ENCODE data around the gene ASPN. TPM values are rescaled to one million over a fixed set of nuclear protein-coding genes. Genes with fewer than 3 reads are reported as not detected.

ASPN gene
- total and polyA plus RNA-seq, 2 donors (not counting 3 experiments of a cell fraction or from before 2014, with no cell fraction given), result not detected

DNA sequence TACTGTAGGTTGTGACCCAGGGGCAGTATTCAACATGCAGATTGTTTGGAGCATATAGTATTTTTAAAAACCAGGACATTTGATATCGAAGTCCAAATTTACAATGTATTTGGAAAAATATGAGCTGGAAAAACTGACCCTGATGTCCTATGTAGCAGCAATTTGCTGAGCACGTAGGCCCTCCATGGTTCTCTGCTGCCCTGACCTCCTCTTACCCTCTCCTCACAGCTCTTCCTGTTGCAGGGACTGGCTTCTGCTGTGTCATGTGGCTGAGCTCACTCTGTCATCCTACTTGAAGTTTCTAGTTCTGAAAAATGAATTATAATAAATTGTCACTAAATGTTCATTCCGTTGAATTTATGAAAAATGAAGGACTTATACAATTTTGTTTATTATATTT, 4.1 kb upstream of the ASPN start:
- no peak overlapping the region for H3K27ac ChIP-seq (ENCODE audit: insufficient read depth, low read depth, low read length)
- DNase-seq (ENCODE audit: low read depth, low spot score) (peak; percentile 16), FAIRE-seq (no peak)
- H3K4me3 ChIP-seq (replicated peaks in 1 of 3; ENCODE audit: insufficient read depth in 1 of 3, low read depth in 1 of 3, low read length in 3 of 3), result no peak overlapping the region
- dilution Hi-C loops (cut with MboI; ENCODE audit: extremely low pct_ligation_motif_present, low sequenced_read_pairs) (no loop called here), intact Hi-C loops (cut with micrococcal nuclease) (loop anchor here (10.0 kb wide), 1 partner anchor 52 kb away; no protein-coding TSS in a partner anchor)
- H3K9ac ChIP-seq (replicated peaks; ENCODE audit: extremely low read depth, insufficient read depth, low read length), result no peak overlapping the region
- TF ChIP-seq POLR2A (IDR thresholded peaks at IDR 0.05; ENCODE audit: low read depth, low read length) (no peak), MAX (IDR thresholded peaks at IDR 0.05; ENCODE audit: insufficient read depth, insufficient read length) (no peak), JUN (IDR thresholded peaks at IDR 0.05; ENCODE audit: borderline replicate concordance, insufficient read depth, insufficient read length, low read depth) (no peak), CTCF (IDR thresholded peaks at IDR 0.05; ENCODE audit: extremely low read depth in 1 of 2, insufficient read depth in 1 of 2, low read depth in 1 of 2, low read length in 2 of 2) (no peak), GATA2 (IDR thresholded peaks at IDR 0.05; ENCODE audit: insufficient read depth, insufficient read length, low read depth, low read length) (no peak), FOS (IDR thresholded peaks at IDR 0.05; ENCODE audit: borderline replicate concordance, insufficient read depth, low read length) (no peak), POLR2AphosphoS5 (IDR thresholded peaks at IDR 0.05; ENCODE audit: insufficient read depth, low read depth, low read length) (no peak)
- H3K9me3 ChIP-seq (replicated peaks; ENCODE audit: control insufficient read depth, insufficient read depth, low read length), result no peaks in the 10 kb centered on the region
- H2AFZ ChIP-seq (ENCODE audit: low read depth, low read length), result no peak overlapping the region
- H3K36me3 ChIP-seq (ENCODE audit: control insufficient read depth in 2 of 2, extremely low read depth in 1 of 2, insufficient read depth in 2 of 2, low read length in 2 of 2), result no peaks in the 10 kb centered on the region
- no peaks in the 10 kb centered on the region for H4K20me1 ChIP-seq (replicated peaks; ENCODE audit: control insufficient read depth, extremely low read depth, insufficient read depth, low read length)
- no peak overlapping the region for H3K4me2 ChIP-seq (ENCODE audit: insufficient read depth, low read length)
- no TSS peak for BruUV-seq (replicated peaks)
- no peaks in the 10 kb centered on the region for H3K27me3 ChIP-seq (ENCODE audit: control insufficient read depth in 2 of 2, insufficient read depth in 2 of 2, low read length in 2 of 2)
- ChIA-PET CTCF (interaction anchor here (0.8 to 2.5 kb wide), 3 partner anchors 9 to 15 kb away, joined by 3 to 14 read pairs (median 8); no protein-coding TSS in a partner anchor), POLR2A (interaction anchor here (0.7 kb wide), 1 partner anchor 167 kb away, joined by 4 read pairs; no protein-coding TSS in a partner anchor)
- no peaks in the 10 kb centered on the region for H3K9me1 ChIP-seq (replicated peaks; ENCODE audit: control insufficient read depth, extremely low read depth, insufficient read depth, low read length)
- H3K79me2 ChIP-seq (ENCODE audit: control insufficient read depth, insufficient read depth, low read length), result no peaks in the 10 kb centered on the region
- H3K4me1 ChIP-seq (ENCODE audit: control insufficient read depth, extremely low read depth, insufficient read depth, low read length), result peaks cover 15% of the 10 kb centered on the region

All from endothelial cell of umbilical vein (primary cell).